ENCODE results near the gene MT1HL1.

DNA sequence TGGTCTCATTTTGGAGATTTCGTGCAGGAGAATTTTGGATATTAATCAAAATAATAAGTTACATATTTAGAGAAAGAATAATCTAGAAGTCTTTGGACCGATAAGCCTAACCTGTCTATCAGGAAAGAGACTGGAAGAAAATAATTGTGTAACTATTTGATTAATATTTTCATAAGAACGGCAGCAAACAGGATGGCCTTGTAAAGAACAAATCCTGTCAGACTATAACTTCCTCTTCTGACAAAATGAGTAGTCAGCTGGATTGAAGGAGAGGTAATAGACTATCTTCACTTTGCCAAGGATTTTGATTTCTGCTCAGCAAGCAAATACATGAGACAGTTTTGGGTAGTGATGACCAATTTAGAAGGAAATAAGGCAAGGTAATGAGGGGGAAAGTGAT is 25.0 kb upstream of the MT1HL1 start:
- no peak for TF ChIP-seq EZH2 (IDR thresholded peaks at IDR 0.05)
- TF ChIP-seq, protein P1, sequence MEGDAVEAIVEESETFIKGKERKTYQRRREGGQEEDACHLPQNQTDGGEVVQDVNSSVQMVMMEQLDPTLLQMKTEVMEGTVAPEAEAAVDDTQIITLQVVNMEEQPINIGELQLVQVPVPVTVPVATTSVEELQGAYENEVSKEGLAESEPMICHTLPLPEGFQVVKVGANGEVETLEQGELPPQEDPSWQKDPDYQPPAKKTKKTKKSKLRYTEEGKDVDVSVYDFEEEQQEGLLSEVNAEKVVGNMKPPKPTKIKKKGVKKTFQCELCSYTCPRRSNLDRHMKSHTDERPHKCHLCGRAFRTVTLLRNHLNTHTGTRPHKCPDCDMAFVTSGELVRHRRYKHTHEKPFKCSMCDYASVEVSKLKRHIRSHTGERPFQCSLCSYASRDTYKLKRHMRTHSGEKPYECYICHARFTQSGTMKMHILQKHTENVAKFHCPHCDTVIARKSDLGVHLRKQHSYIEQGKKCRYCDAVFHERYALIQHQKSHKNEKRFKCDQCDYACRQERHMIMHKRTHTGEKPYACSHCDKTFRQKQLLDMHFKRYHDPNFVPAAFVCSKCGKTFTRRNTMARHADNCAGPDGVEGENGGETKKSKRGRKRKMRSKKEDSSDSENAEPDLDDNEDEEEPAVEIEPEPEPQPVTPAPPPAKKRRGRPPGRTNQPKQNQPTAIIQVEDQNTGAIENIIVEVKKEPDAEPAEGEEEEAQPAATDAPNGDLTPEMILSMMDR (IDR thresholded peaks at IDR 0.05 in 2 of 3, conservative IDR thresholded peaks at IDR 0.05 in 1 of 3; ENCODE audit: borderline replicate concordance in 1 of 3, insufficient read depth in 1 of 3, low read depth in 2 of 3, low read length in 2 of 3), result no peak
